GM06990 (cell line): ENCODE results near the gene OR51E2.

ENCODE experiments used
- DNase-seq: peaks from one replicate; pipeline ENCODE4 v3.0.0-alpha.2; 2011; ENCODE audit not compliant: insufficient read length; ENCODE audit errors: extremely low read depth
- H3K27me3 ChIP-seq: replicated peaks from 2 replicates; pipeline ENCODE4 v1.6.0; 2011; ENCODE audit warnings: low read length; ENCODE audit not compliant: control insufficient read depth, insufficient read depth
- H3K36me3 ChIP-seq: 2 replicates; pipeline ENCODE4 v1.5.1; 2011; ENCODE audit warnings: low read length; ENCODE audit not compliant: control insufficient read depth, insufficient read depth
- H3K4me3 ChIP-seq: replicated peaks from 2 replicates; pipeline ENCODE4 v1.5.1; 2011; ENCODE audit warnings: low read depth, mild to moderate bottlenecking, control low read depth, low read length
- CTCF ChIP-seq: IDR thresholded peaks from 2 replicates; pipeline ENCODE4 v1.5.1; 2011; ENCODE audit warnings: low read length, control low read depth, mild to moderate bottlenecking, inconsistent platforms; ENCODE audit not compliant: insufficient read depth, poor library complexity, severe bottlenecking

Gene OR51E2

GRCh38 chr11:4713241-4713640 is 15.6 kb upstream of the OR51E2 start:
- H3K36me3 ChIP-seq, result no peaks in the 10 kb centered on the region
- TF ChIP-seq CTCF, result no peak
- DNase-seq, result no peak
- H3K4me3 ChIP-seq, result no peak overlapping the region
- no peaks in the 10 kb centered on the region; the same call in 1 of the 2 replicates for H3K27me3 ChIP-seq

- no peak for TF ChIP-seq CTCF
- DNase-seq, result no peak
- no peaks in the 10 kb centered on the region for H3K36me3 ChIP-seq
- no peak overlapping the region for H3K4me3 ChIP-seq
- H3K27me3 ChIP-seq, result no peaks in the 10 kb centered on the region; the same call in 1 of the 2 replicates
These were observed 7.2 kb upstream of the OR51E2 start for GRCh38 chr11:4704790-4705334.

GRCh38 chr11:4704054-4704789 is 6.6 kb upstream of the OR51E2 start, which contains the start of gene MMP26:
Gene MMP26, plus strand, starts transcription at chr11:4704784.
- no peak for DNase-seq
- H3K4me3 ChIP-seq, result no peak within 1 kb of the TSS
- no peaks in the 10 kb centered on the region for H3K36me3 ChIP-seq
- no peaks in the 10 kb centered on the region for H3K27me3 ChIP-seq
- TF ChIP-seq CTCF, result no peak

GRCh38 chr11:4700436-4700820 is 2.8 kb upstream of the OR51E2 start:
- Histone ChIP-seq H3K4me3 (no peak overlapping the region), H3K27me3 (no peaks in the 10 kb centered on the region), H3K36me3 (no peaks in the 10 kb centered on the region)
- DNase-seq, result no peak
- TF ChIP-seq CTCF, result no peak

GRCh38 chr11:4699697-4700435 is 2.2 kb upstream of the OR51E2 start:
- Histone ChIP-seq H3K36me3 (no peaks in the 10 kb centered on the region), H3K27me3 (no peaks in the 10 kb centered on the region), H3K4me3 (no peak overlapping the region)
- TF ChIP-seq CTCF, result no peak
- peak; percentile 41 for DNase-seq
